MV-4-11 (cell line): ENCODE data around the gene MAML3.

Source experiments
- DNase-seq: peaks from one replicate; lab custom pipeline; 2025; lab: John Stamatoyannopoulos, UW

MAML3 gene

GRCh38 chr4:140126261-140126660, 27.7 kb downstream of the MAML3 start:
- DNase-seq: no peak

GRCh38 chr4:140125374-140125773, 28.6 kb downstream of the MAML3 start:
- no peak for DNase-seq

GRCh38 chr4:140123666-140124377, 30.2 kb downstream of the MAML3 start:
- no peak for DNase-seq

- peak; percentile 28 for DNase-seq
Measured at GRCh38 chr4:140122891-140123290, 31.1 kb downstream of the MAML3 start.

GRCh38 chr4:140121646-140122045, 32.3 kb downstream of the MAML3 start:
- DNase-seq: no peak

GRCh38 chr4:140118931-140119640, 34.9 kb downstream of the MAML3 start:
- DNase-seq: no peak

- no peak for DNase-seq
Measured at GRCh38 chr4:140117947-140118346, 36.0 kb downstream of the MAML3 start.

- DNase-seq: peak; percentile 82
Measured at GRCh38 chr4:140116442-140117104, 37.4 kb downstream of the MAML3 start.

- peak; percentile 24 for DNase-seq
Measured at GRCh38 chr4:140115140-140115539, 38.8 kb downstream of the MAML3 start.

GRCh38 chr4:140113653-140114052, 40.3 kb downstream of the MAML3 start:
- DNase-seq: no peak

- DNase-seq: no peak
Measured at GRCh38 chr4:140112576-140112975, 41.4 kb downstream of the MAML3 start.

- DNase-seq: no peak
Measured at GRCh38 chr4:140111256-140111655, 42.7 kb downstream of the MAML3 start.

GRCh38 chr4:140110542-140111215, 43.3 kb downstream of the MAML3 start:
- DNase-seq: no peak

- DNase-seq: no peak
Measured at GRCh38 chr4:140109737-140110136, 44.2 kb downstream of the MAML3 start.

GRCh38 chr4:140109292-140109691, 44.7 kb downstream of the MAML3 start:
- no peak for DNase-seq

GRCh38 chr4:140108713-140109230, 45.2 kb downstream of the MAML3 start:
- no peak for DNase-seq

GRCh38 chr4:140108243-140108642, 45.7 kb downstream of the MAML3 start:
- DNase-seq: no peak

- DNase-seq: no peak
Measured at GRCh38 chr4:140106289-140106844, 47.6 kb downstream of the MAML3 start.

- no peak for DNase-seq
Measured at GRCh38 chr4:140105436-140105835, 48.5 kb downstream of the MAML3 start.

- peak; percentile 73 for DNase-seq
Measured at GRCh38 chr4:140103676-140104075, 50.3 kb downstream of the MAML3 start.

- DNase-seq: peak; percentile 51
Measured at GRCh38 chr4:140102421-140102820, 51.6 kb downstream of the MAML3 start.

GRCh38 chr4:140100771-140101170, 53.2 kb downstream of the MAML3 start:
- no peak for DNase-seq
